Spleen (tissue), 7 donors: ENCODE measurements around the gene CA10.

Experiments used
- POLR2A ChIP-seq, 3 donors: fragments of 450-650 bp; IDR thresholded peaks; one replicate each; pipeline ENCODE4 v1.5.1; 2017; ENCODE audit warnings: antibody characterized with exemption in 3 of 3, mild to moderate bottlenecking in 1 of 3
- TF ChIP-seq, protein P1 (sequence below), 11 experiments: fragments of 200-600 bp in 7 of 11; fragments of 450-650 bp in 4 of 11; sonication (generic) in 4 of 11; IDR thresholded peaks in 8 of 11; conservative IDR thresholded peaks in 3 of 11; 1 replicate in 7 of 11; 2 replicates in 4 of 11; pipeline versions ENCODE4 v1.4.0 to v1.8.0; 2016 to 2021; ENCODE audit warnings: antibody characterized with exemption in 11 of 11, inconsistent platforms in 4 of 11, mild to moderate bottlenecking in 1 of 11
- donor health status: DM: no; HTN: no; CAD: no; lungs with moderate emphysema.
- donor health status: DM: no; HTN: no; CAD: no.
- donor health status: DM: no; HTN: no; CAD: no.

DNA sequence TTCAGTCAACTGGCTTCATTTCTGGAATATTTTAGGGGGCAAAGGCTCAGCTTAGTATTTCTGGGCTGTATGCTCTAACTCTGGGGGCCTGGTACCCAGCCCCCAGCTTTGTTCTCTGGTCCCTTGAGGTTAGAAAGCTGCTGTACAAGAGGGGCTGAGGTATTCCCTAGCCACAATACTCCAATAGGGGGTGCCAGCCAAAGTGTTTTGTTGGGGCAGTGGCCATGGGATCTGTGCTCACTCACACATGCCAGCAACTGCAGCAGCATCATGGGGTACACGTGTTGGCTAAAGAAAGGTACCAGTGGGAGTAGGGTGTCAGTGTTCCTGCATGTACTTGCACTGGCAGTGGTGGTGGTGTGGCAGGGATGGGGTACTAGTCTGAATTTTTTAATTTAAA, 257.3 kb downstream of the CA10 start:
- no peak for TF ChIP-seq POLR2A (IDR thresholded peaks at IDR 0.05)
- TF ChIP-seq, protein P1, sequence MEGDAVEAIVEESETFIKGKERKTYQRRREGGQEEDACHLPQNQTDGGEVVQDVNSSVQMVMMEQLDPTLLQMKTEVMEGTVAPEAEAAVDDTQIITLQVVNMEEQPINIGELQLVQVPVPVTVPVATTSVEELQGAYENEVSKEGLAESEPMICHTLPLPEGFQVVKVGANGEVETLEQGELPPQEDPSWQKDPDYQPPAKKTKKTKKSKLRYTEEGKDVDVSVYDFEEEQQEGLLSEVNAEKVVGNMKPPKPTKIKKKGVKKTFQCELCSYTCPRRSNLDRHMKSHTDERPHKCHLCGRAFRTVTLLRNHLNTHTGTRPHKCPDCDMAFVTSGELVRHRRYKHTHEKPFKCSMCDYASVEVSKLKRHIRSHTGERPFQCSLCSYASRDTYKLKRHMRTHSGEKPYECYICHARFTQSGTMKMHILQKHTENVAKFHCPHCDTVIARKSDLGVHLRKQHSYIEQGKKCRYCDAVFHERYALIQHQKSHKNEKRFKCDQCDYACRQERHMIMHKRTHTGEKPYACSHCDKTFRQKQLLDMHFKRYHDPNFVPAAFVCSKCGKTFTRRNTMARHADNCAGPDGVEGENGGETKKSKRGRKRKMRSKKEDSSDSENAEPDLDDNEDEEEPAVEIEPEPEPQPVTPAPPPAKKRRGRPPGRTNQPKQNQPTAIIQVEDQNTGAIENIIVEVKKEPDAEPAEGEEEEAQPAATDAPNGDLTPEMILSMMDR (IDR thresholded peaks at IDR 0.05 in 8 of 11, conservative IDR thresholded peaks at IDR 0.05 in 3 of 11): no peak
